ENCODE results near the gene TRANK1.

GRCh38 chr3:36795622-36796021, 149.2 kb downstream of the TRANK1 start:
- no peak for TF ChIP-seq TRIM28 (IDR thresholded peaks at IDR 0.05; ENCODE audit: borderline replicate concordance, low read length)
- TF ChIP-seq, protein P1, sequence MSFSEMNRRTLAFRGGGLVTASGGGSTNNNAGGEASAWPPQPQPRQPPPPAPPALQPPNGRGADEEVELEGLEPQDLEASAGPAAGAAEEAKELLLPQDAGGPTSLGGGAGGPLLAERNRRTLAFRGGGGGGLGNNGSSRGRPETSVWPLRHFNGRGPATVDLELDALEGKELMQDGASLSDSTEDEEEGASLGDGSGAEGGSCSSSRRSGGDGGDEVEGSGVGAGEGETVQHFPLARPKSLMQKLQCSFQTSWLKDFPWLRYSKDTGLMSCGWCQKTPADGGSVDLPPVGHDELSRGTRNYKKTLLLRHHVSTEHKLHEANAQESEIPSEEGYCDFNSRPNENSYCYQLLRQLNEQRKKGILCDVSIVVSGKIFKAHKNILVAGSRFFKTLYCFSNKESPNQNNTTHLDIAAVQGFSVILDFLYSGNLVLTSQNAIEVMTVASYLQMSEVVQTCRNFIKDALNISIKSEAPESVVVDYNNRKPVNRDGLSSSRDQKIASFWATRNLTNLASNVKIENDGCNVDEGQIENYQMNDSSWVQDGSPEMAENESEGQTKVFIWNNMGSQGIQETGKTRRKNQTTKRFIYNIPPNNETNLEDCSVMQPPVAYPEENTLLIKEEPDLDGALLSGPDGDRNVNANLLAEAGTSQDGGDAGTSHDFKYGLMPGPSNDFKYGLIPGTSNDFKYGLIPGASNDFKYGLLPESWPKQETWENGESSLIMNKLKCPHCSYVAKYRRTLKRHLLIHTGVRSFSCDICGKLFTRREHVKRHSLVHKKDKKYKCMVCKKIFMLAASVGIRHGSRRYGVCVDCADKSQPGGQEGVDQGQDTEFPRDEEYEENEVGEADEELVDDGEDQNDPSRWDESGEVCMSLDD (tag by site-specific recombination; IDR thresholded peaks at IDR 0.05) = no peak
- TF ChIP-seq ZBTB21 (tag by site-specific recombination; IDR thresholded peaks at IDR 0.05) = no peak

Measured in HEK293 (cell line).